MM.1S (cell line): ENCODE data around the gene PPP2R2C.

ENCODE experiments used
- DNase-seq: peaks from one replicate; pipeline ENCODE4 v3.0.0-alpha.2; 2015
- H2AFZ ChIP-seq: fragments of 300-600 bp; sonication (generic); 2 replicates; pipeline ENCODE4 v1.6.0; 2016; ENCODE audit warnings: antibody characterized with exemption, low read length
- H3F3A ChIP-seq: fragments of 300-600 bp; sonication (generic); 2 replicates; pipeline ENCODE4 v1.6.1; 2016; ENCODE audit warnings: mild to moderate bottlenecking, antibody characterized with exemption, low read length, moderate library complexity, mixed read lengths; ENCODE audit not compliant: insufficient read depth
- H3K27ac ChIP-seq: fragments of 300-600 bp; sonication (generic); 2 replicates; pipeline ENCODE4 v1.5.1; 2016; ENCODE audit warnings: mild to moderate bottlenecking, low read length
- H3K27me3 ChIP-seq: fragments of 300-600 bp; sonication (generic); replicated peaks from 2 replicates; pipeline ENCODE4 v1.6.0; 2016; ENCODE audit warnings: low read length; ENCODE audit not compliant: insufficient read depth
- H3K36me3 ChIP-seq: fragments of 300-600 bp; sonication (generic); replicated peaks from 2 replicates; pipeline ENCODE4 v1.6.1; 2016; ENCODE audit warnings: mild to moderate bottlenecking, low read length, mixed read lengths; ENCODE audit not compliant: insufficient read depth
- H3K4me1 ChIP-seq: fragments of 300-600 bp; sonication (generic); 2 replicates; pipeline ENCODE4 v1.6.1; 2016; ENCODE audit warnings: low read length, mixed read lengths
- H3K4me2 ChIP-seq: fragments of 300-600 bp; sonication (generic); 2 replicates; pipeline ENCODE4 v1.6.0; 2016; ENCODE audit warnings: low read depth, low read length
- H3K4me3 ChIP-seq: fragments of 300-600 bp; sonication (generic); 2 replicates; pipeline ENCODE4 v1.5.1; 2016; ENCODE audit warnings: low read length, mixed read lengths
- H3K79me2 ChIP-seq: fragments of 300-600 bp; sonication (generic); 2 replicates; pipeline ENCODE4 v1.6.1; 2016; ENCODE audit warnings: mixed run types, low read length, mixed read lengths
- H3K9ac ChIP-seq: fragments of 300-600 bp; sonication (generic); 2 replicates; pipeline ENCODE4 v1.6.1; 2016; ENCODE audit warnings: low read length, mixed read lengths
- H3K9me2 ChIP-seq: fragments of 300-600 bp; sonication (generic); replicated peaks from 2 replicates; pipeline ENCODE4 v1.6.1; 2016; ENCODE audit warnings: mild to moderate bottlenecking, low read length, mixed read lengths; ENCODE audit not compliant: insufficient read depth
- H3K9me3 ChIP-seq: fragments of 300-600 bp; sonication (generic); replicated peaks from 2 replicates; pipeline ENCODE4 v1.6.1; 2016; ENCODE audit warnings: mild to moderate bottlenecking, low read length, mixed read lengths; ENCODE audit not compliant: insufficient read depth
- H4K20me1 ChIP-seq: fragments of 300-600 bp; sonication (generic); 2 replicates; pipeline ENCODE4 v1.6.1; 2016; ENCODE audit warnings: mild to moderate bottlenecking, low read length, moderate library complexity, mixed read lengths; ENCODE audit not compliant: insufficient read depth
- CTCF ChIP-seq: fragments of 300-600 bp; sonication (generic); IDR thresholded peaks from 2 replicates; pipeline ENCODE4 v1.5.1; 2016; ENCODE audit warnings: antibody characterized with exemption, low read length, mixed read lengths
- EZH2 ChIP-seq: fragments of 300-600 bp; sonication (generic); optimal IDR thresholded peaks from 2 replicates; pipeline ENCODE3; 2017; ENCODE audit warnings: low read depth, mild to moderate bottlenecking, antibody characterized with exemption, low read length, mixed read lengths
- EZH2phosphoT487 ChIP-seq: fragments of 300-600 bp; sonication (generic); IDR thresholded peaks from 2 replicates; pipeline ENCODE4 v1.6.1; 2018; ENCODE audit warnings: antibody characterized with exemption, low read length

PPP2R2C gene

GRCh38 chr4:6354119-6354518 lies 118.3 kb downstream of the PPP2R2C start:
- no peak for DNase-seq
- H3K4me2 ChIP-seq: no peak overlapping the region
- no peaks in the 10 kb centered on the region for H3F3A ChIP-seq
- no peak overlapping the region for H3K27ac ChIP-seq
- H2AFZ ChIP-seq: no peak overlapping the region
- no peaks in the 10 kb centered on the region for H3K4me1 ChIP-seq
- TF ChIP-seq EZH2phosphoT487 (no peak), CTCF (no peak), EZH2 (no peak)
- no peaks in the 10 kb centered on the region for H3K9me3 ChIP-seq
- no peak overlapping the region for H3K4me3 ChIP-seq
- H3K36me3 ChIP-seq: no peaks in the 10 kb centered on the region
- no peaks in the 10 kb centered on the region for H4K20me1 ChIP-seq
- H3K79me2 ChIP-seq: no peaks in the 10 kb centered on the region
- no peaks in the 10 kb centered on the region for H3K9me2 ChIP-seq
- peaks cover 70% of the 10 kb centered on the region for H3K27me3 ChIP-seq
- H3K9ac ChIP-seq: no peak overlapping the region

- H3K36me3 ChIP-seq: no peaks in the 10 kb centered on the region
- H2AFZ ChIP-seq: no peak overlapping the region
- no peak overlapping the region for H3K4me2 ChIP-seq
- H3K27me3 ChIP-seq: peaks cover 82% of the 10 kb centered on the region
- no peak overlapping the region for H3K4me3 ChIP-seq
- no peak overlapping the region for H3K27ac ChIP-seq
- H4K20me1 ChIP-seq: no peaks in the 10 kb centered on the region
- H3K79me2 ChIP-seq: no peaks in the 10 kb centered on the region
- no peaks in the 10 kb centered on the region for H3K4me1 ChIP-seq
- TF ChIP-seq EZH2 (no peak), EZH2phosphoT487 (no peak), CTCF (no peak)
- H3K9me3 ChIP-seq: no peaks in the 10 kb centered on the region
- no peak overlapping the region for H3K9ac ChIP-seq
- DNase-seq: no peak
- H3F3A ChIP-seq: no peaks in the 10 kb centered on the region
- H3K9me2 ChIP-seq: no peaks in the 10 kb centered on the region
Observed at GRCh38 chr4:6352031-6352692, 120.3 kb downstream of the PPP2R2C start.

- Histone ChIP-seq H3K4me2 (no peak overlapping the region), H3K27ac (no peak overlapping the region), H3K4me1 (no peaks in the 10 kb centered on the region), H3K4me3 (no peak overlapping the region), H3K36me3 (no peaks in the 10 kb centered on the region), H3K27me3 (peaks cover 85% of the 10 kb centered on the region), H3F3A (no peaks in the 10 kb centered on the region), H3K9me2 (no peaks in the 10 kb centered on the region), H3K9me3 (no peaks in the 10 kb centered on the region), H2AFZ (no peak overlapping the region), H3K9ac (no peak overlapping the region), H4K20me1 (no peaks in the 10 kb centered on the region), H3K79me2 (no peaks in the 10 kb centered on the region)
- TF ChIP-seq EZH2phosphoT487 (no peak), CTCF (no peak), EZH2 (no peak)
- DNase-seq: no peak
Observed at GRCh38 chr4:6351246-6352000, 121.0 kb downstream of the PPP2R2C start.
